Measurements from ENCODE around the gene CD3D.

Gene CD3D

DNA sequence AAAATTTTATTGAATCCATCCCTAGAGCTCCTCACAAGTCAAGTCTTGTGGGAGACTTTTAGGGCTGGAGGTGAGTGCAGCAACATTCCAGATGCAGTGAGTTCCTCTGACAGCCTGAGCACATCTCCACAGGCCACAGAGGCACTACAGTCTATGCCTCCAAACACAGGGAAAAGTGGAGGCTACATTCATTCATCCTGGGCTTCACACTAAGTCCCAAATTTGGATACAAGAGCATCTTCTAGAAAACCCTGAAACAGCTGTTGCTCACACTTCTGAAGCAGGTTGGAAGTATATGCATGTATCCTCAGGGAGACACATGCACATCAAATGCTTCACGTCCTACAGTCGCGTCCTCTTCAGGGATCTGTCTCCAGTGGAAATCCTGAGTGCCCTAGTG lies 1.2 kb downstream of the CD3D start:
- TF ChIP-seq, protein P1, sequence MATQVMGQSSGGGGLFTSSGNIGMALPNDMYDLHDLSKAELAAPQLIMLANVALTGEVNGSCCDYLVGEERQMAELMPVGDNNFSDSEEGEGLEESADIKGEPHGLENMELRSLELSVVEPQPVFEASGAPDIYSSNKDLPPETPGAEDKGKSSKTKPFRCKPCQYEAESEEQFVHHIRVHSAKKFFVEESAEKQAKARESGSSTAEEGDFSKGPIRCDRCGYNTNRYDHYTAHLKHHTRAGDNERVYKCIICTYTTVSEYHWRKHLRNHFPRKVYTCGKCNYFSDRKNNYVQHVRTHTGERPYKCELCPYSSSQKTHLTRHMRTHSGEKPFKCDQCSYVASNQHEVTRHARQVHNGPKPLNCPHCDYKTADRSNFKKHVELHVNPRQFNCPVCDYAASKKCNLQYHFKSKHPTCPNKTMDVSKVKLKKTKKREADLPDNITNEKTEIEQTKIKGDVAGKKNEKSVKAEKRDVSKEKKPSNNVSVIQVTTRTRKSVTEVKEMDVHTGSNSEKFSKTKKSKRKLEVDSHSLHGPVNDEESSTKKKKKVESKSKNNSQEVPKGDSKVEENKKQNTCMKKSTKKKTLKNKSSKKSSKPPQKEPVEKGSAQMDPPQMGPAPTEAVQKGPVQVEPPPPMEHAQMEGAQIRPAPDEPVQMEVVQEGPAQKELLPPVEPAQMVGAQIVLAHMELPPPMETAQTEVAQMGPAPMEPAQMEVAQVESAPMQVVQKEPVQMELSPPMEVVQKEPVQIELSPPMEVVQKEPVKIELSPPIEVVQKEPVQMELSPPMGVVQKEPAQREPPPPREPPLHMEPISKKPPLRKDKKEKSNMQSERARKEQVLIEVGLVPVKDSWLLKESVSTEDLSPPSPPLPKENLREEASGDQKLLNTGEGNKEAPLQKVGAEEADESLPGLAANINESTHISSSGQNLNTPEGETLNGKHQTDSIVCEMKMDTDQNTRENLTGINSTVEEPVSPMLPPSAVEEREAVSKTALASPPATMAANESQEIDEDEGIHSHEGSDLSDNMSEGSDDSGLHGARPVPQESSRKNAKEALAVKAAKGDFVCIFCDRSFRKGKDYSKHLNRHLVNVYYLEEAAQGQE (IDR thresholded peaks at IDR 0.05; ENCODE audit: insufficient read depth in 1 of 2, low read depth in 2 of 2, low read length in 2 of 2): no peak

DNA sequence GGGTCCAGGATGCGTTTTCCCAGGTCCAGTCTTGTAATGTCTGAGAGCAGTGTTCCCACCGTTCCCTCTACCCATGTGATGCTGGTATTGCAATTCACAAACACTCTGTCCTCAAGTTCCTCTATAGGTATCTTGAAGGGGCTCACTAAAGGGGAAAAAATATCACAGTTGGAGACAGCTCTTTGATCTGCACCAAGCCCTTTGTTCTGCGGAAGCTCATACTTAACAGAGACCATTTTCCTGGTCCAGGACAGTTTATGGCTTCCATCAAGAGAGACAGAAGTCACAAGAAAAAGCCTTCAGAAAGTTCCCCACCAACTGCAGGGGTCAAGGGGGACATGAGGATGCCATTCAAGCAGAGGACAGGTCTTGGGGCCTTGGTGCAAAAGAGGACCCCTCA lies 2.1 kb downstream of the CD3D start:
- TF ChIP-seq, protein P1 (IDR thresholded peaks at IDR 0.05; ENCODE audit: insufficient read depth in 1 of 2, low read depth in 2 of 2, low read length in 2 of 2): no peak
- TF ChIP-seq POLR2AphosphoS5 (IDR thresholded peaks at IDR 0.05; ENCODE audit: low read depth, low read length): no peak
- TF ChIP-seq FOXP2 (optimal IDR thresholded peaks at IDR 0.05; ENCODE audit: borderline replicate concordance, extremely low read depth, extremely low read length, insufficient read depth): no peak
- no peak for TF ChIP-seq SIN3A (IDR thresholded peaks at IDR 0.05; ENCODE audit: borderline replicate concordance, insufficient read depth, low read length)
- TF ChIP-seq TAF1 (IDR thresholded peaks at IDR 0.05; ENCODE audit: borderline replicate concordance, insufficient read depth, low read length): no peak

DNA sequence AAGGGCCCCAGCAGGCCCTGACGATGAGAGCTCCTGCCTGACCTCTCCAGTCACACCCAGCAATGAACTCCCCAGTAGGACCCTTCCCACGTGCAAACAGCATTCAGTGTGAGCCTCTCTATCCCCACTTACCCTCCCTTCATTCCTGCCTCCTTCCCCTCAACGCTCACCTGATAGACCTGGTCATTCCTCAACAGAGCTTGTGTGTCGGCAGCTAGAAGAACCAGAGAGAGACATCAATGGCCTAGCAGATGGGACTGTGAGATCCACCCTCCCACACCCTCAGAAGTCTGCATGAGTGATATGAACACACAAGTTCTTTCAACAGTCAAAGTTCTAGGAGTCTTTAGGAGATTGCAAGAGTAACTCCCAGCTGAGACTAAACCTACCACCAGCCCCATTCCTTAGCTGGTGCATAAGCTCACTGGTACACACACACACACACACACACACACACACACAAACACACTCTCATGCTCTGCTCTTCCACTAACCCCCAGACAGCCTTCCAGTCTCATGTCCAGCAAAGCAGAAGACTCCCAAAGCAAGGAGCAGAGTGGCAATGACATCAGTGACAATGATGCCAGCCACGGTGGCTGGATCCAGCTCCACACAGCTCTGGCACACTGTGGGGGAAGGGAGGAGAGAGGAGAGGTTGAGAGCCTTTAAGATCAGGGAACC lies 3.1 kb downstream of the CD3D start:
- no peak for TF ChIP-seq TAF1 (IDR thresholded peaks at IDR 0.05; ENCODE audit: borderline replicate concordance, insufficient read depth, low read length)
- TF ChIP-seq POLR2AphosphoS5 (IDR thresholded peaks at IDR 0.05; ENCODE audit: low read depth, low read length): no peak
- no peak for TF ChIP-seq SIN3A (IDR thresholded peaks at IDR 0.05; ENCODE audit: borderline replicate concordance, insufficient read depth, low read length)
- no peak for TF ChIP-seq FOXP2 (optimal IDR thresholded peaks at IDR 0.05; ENCODE audit: borderline replicate concordance, extremely low read depth, extremely low read length, insufficient read depth)
- TF ChIP-seq, protein P1 (IDR thresholded peaks at IDR 0.05; ENCODE audit: insufficient read depth in 1 of 2, low read depth in 2 of 2, low read length in 2 of 2): no peak

DNA sequence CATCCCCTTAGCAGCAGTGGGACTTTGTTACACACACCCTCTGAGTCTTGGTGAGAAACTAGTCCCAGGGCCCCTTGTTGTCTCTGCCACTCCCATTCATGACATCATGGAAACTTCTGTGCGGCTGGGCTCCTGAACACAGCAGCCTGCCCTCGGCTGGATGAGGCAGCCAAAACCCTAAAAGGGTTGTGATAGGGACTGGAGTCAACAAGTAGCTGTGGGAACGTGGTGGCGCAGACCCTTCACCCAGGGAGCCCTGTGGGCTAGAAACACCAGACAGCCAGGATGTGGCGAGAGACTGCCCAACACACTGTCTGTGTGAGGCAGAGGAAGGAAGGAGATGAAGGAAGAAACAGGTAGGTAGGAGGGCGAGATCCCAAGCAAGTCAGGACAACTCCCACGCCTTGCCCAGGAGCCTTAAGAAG lies 3.9 kb downstream of the CD3D start:
- no peak for TF ChIP-seq TAF1 (IDR thresholded peaks at IDR 0.05; ENCODE audit: borderline replicate concordance, insufficient read depth, low read length)
- TF ChIP-seq, protein P1 (IDR thresholded peaks at IDR 0.05; ENCODE audit: insufficient read depth in 1 of 2, low read depth in 2 of 2, low read length in 2 of 2): no peak
- no peak for TF ChIP-seq SIN3A (IDR thresholded peaks at IDR 0.05; ENCODE audit: borderline replicate concordance, insufficient read depth, low read length)
- no peak for TF ChIP-seq POLR2AphosphoS5 (IDR thresholded peaks at IDR 0.05; ENCODE audit: low read depth, low read length)
- no peak for TF ChIP-seq FOXP2 (optimal IDR thresholded peaks at IDR 0.05; ENCODE audit: borderline replicate concordance, extremely low read depth, extremely low read length, insufficient read depth)

DNA sequence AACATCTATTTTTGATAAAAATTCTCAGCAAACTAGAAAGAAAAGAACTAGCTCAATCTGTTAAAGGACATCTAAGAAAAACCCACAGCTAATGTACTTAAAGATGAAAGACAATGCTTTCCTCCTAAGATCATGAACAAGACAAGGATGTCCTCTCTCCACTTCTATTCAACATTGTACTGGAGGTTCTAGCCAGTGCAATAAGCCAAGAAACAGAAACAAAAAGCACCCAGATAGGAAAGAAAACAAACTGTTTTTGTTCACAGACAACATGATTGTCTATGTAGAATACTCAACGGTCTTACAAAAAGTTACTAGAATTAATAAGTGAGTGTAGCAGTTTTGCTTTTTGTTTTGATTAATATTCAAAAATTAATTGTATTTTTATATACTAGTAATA lies 7.8 kb downstream of the CD3D start:
- TF ChIP-seq POLR2AphosphoS5 (IDR thresholded peaks at IDR 0.05; ENCODE audit: low read depth, low read length) (no peak), TAF1 (IDR thresholded peaks at IDR 0.05; ENCODE audit: borderline replicate concordance, insufficient read depth, low read length) (no peak), SIN3A (IDR thresholded peaks at IDR 0.05; ENCODE audit: borderline replicate concordance, insufficient read depth, low read length) (no peak), FOXP2 (optimal IDR thresholded peaks at IDR 0.05; ENCODE audit: borderline replicate concordance, extremely low read depth, extremely low read length, insufficient read depth) (no peak)
- TF ChIP-seq, protein P1 (IDR thresholded peaks at IDR 0.05; ENCODE audit: insufficient read depth in 1 of 2, low read depth in 2 of 2, low read length in 2 of 2): no peak

Measured in PFSK-1 (cell line).